Thyroid gland (tissue), 4 donors: ENCODE measurements around the gene HDAC11. TPM values are rescaled to one million over a fixed set of nuclear protein-coding genes. Genes with fewer than 3 reads are reported as not detected.

Experiments used
- DNase-seq, 2 donors: peaks; one replicate each; pipeline ENCODE4 v3.0.0-alpha.2; 2019
- H3K27ac ChIP-seq, 3 donors: fragments of 200-600 bp; sonication (generic); 1 replicate in 2 of 3; 2 replicates in 1 of 3; pipeline ENCODE4 v1.5.1; 2016 to 2019; ENCODE audit warnings: mild to moderate bottlenecking in 1 of 3, moderate library complexity in 1 of 3
- H3K27me3 ChIP-seq: fragments of 200-600 bp; sonication (generic); one replicate; pipeline ENCODE4 v1.5.1; 2019
- H3K36me3 ChIP-seq, 2 donors: fragments of 200-600 bp; sonication (generic); one replicate each; pipeline ENCODE4 v1.5.1; 2016 to 2019
- H3K4me1 ChIP-seq, 2 donors: fragments of 200-600 bp; sonication (generic); one replicate each; pipeline ENCODE4 v1.5.1; 2017 to 2019
- H3K4me3 ChIP-seq, 3 donors: fragments of 200-600 bp; sonication (generic); replicated peaks in 1 of 3; 1 replicate in 2 of 3; 2 replicates in 1 of 3; pipeline ENCODE4 v1.5.1; 2016; ENCODE audit warnings: mild to moderate bottlenecking in 1 of 3
- H3K9me3 ChIP-seq: fragments of 200-600 bp; sonication (generic); one replicate; pipeline ENCODE4 v1.5.1; 2017
- CTCF ChIP-seq, 6 experiments: fragments of 200-600 bp in 3 of 6; fragments of 450-650 bp in 3 of 6; sonication (generic) in 3 of 6; IDR thresholded peaks; one replicate each; pipeline ENCODE4 v1.5.1; 2016 to 2019; ENCODE audit warnings: antibody characterized with exemption in 6 of 6, mild to moderate bottlenecking in 2 of 6, inconsistent platforms in 1 of 6, moderate library complexity in 1 of 6
- POLR2A ChIP-seq, 2 donors: fragments of 450-650 bp; IDR thresholded peaks; one replicate each; pipeline ENCODE4 v1.6.1; 2017; ENCODE audit warnings: antibody characterized with exemption in 2 of 2, mild to moderate bottlenecking in 2 of 2, moderate library complexity in 1 of 2
- WGBS, 2 donors: methylation state at CpG; one replicate each; pipeline ENCODE4 v1.1.5; 2017; 5-methylcytosine and 5-hydroxymethylcytosine counted together
- intact Hi-C: fragments of 100-400 bp; cut with DNase I; formaldehyde crosslinking; loops from one replicate; pipeline ENCODE4 v1.15.1; 2023
- total RNA-seq, 4 donors: library from RNA; depleted of rRNA; stranded (reverse); fragments of >200 nt; gene quantifications; one replicate each; pipeline ENCODE4 v1.2.3, GENCODE V29; 2016

Gene HDAC11
- total RNA-seq, 4 donors from 2014 or later, result 18.8 to 47.5 (median 30.8) TPM

GRCh38 chr3:13536432-13536831, 56.3 kb downstream of the HDAC11 start:
- no peaks in the 10 kb centered on the region for H3K36me3 ChIP-seq
- no peaks in the 10 kb centered on the region for H3K9me3 ChIP-seq
- H3K4me1 ChIP-seq, result peaks cover 0 to 5% of the 10 kb centered on the region in 2 donors
- intact Hi-C loops, result no loop called here
- H3K27me3 ChIP-seq, result no peaks in the 10 kb centered on the region
- peak overlapping the region in 2 of 3 donors; percentile 22 to 24 for H3K27ac ChIP-seq
- no peak for DNase-seq
- H3K4me3 ChIP-seq, result no peak overlapping the region
- WGBS, 2 donors, result 87 to 96% methylated on average over 3 of the region's 3 CpGs
- TF ChIP-seq POLR2A (IDR thresholded peaks at IDR 0.05), result no peak
- TF ChIP-seq CTCF (IDR thresholded peaks at IDR 0.05), result no peak

- intact Hi-C loops, result no loop called here
Measured at GRCh38 chr3:13536832-13537231, 56.7 kb downstream of the HDAC11 start.

GRCh38 chr3:13537244-13537908, 57.3 kb downstream of the HDAC11 start:
- no peak overlapping the region for H3K27ac ChIP-seq
- TF ChIP-seq POLR2A (IDR thresholded peaks at IDR 0.05) (no peak), CTCF (IDR thresholded peaks at IDR 0.05) (no peak)
- 90 to 93% methylated on average over 6 of the region's 6 CpGs for WGBS, 2 donors
- no peak overlapping the region for H3K4me3 ChIP-seq
- no peak for DNase-seq
- no peaks in the 10 kb centered on the region for H3K27me3 ChIP-seq
- intact Hi-C loops, result no loop called here
- H3K36me3 ChIP-seq, result no peaks in the 10 kb centered on the region
- peaks cover 0 to 5% of the 10 kb centered on the region in 2 donors for H3K4me1 ChIP-seq
- H3K9me3 ChIP-seq, result no peaks in the 10 kb centered on the region

More at GRCh38 chr3:13536832-13537231, 56.7 kb downstream of the HDAC11 start:
- no peak for DNase-seq
- H3K27ac ChIP-seq, result peak overlapping the region in 2 of 3 donors; percentile 22 to 24
- TF ChIP-seq CTCF (IDR thresholded peaks at IDR 0.05) (no peak), POLR2A (IDR thresholded peaks at IDR 0.05) (no peak)
- H3K36me3 ChIP-seq, result no peaks in the 10 kb centered on the region
- no peaks in the 10 kb centered on the region for H3K27me3 ChIP-seq
- WGBS, 2 donors, result 20 to 25% methylated on average over 8 of the region's 8 CpGs
- no peak overlapping the region for H3K4me3 ChIP-seq
- H3K4me1 ChIP-seq, result peaks cover 0 to 5% of the 10 kb centered on the region in 2 donors
- H3K9me3 ChIP-seq, result no peaks in the 10 kb centered on the region

- Histone ChIP-seq H3K9me3 (no peaks in the 10 kb centered on the region), H3K27me3 (no peaks in the 10 kb centered on the region), H3K36me3 (no peaks in the 10 kb centered on the region), H3K4me3 (no peak overlapping the region), H3K27ac (no peak overlapping the region), H3K4me1 (peaks cover 0 to 5% of the 10 kb centered on the region in 2 donors)
- intact Hi-C loops, result no loop called here
- 82 to 85% methylated on average over 6 of the region's 6 CpGs for WGBS, 2 donors
- DNase-seq, result no peak
- no peak for TF ChIP-seq CTCF (IDR thresholded peaks at IDR 0.05)
Measured at GRCh38 chr3:13537909-13538296, 57.8 kb downstream of the HDAC11 start.

GRCh38 chr3:13538520-13539291, 58.6 kb downstream of the HDAC11 start:
- intact Hi-C loops, result no loop called here
- no peak for DNase-seq
- Histone ChIP-seq H3K4me3 (no peak overlapping the region), H3K27ac (peak overlapping the region in 1 of 3 donors; percentile 24), H3K4me1 (peaks cover 0 to 5% of the 10 kb centered on the region in 2 donors), H3K27me3 (no peaks in the 10 kb centered on the region), H3K9me3 (no peaks in the 10 kb centered on the region), H3K36me3 (no peaks in the 10 kb centered on the region)
- WGBS, 2 donors, result 77 to 81% methylated on average over 9 of the region's 9 CpGs
- TF ChIP-seq CTCF (IDR thresholded peaks at IDR 0.05) (no peak), POLR2A (IDR thresholded peaks at IDR 0.05) (no peak)
